ENCODE measurements around the gene PLEKHG2. TPM values are rescaled to one million over a fixed set of nuclear protein-coding genes. Genes with fewer than 3 reads are reported as not detected.

PLEKHG2 gene
- total and polyA plus RNA-seq, 12 donors = 3.6 to 44.8 (median 17.1) TPM

- Histone ChIP-seq H3K4me3 (no peak overlapping the region), H3K27ac (no peak overlapping the region), H3K4me1 (replicated peaks in 1 of 2) (no peaks in the 10 kb centered on the region), H3K27me3 (no peaks in the 10 kb centered on the region), H3K36me3 (replicated peaks in 1 of 2) (peaks cover 0 to 82% of the 10 kb centered on the region in 2 donors), H3K9me3 (replicated peaks in 1 of 3) (no peaks in the 10 kb centered on the region)
- no peak for TF ChIP-seq CTCF (IDR thresholded peaks at IDR 0.05)
- no peak for TF ChIP-seq POLR2A (IDR thresholded peaks at IDR 0.05)
- intact Hi-C loops (cut with DNase I) = loop anchor here (5.0 to 10.0 kb wide), 2 partner anchors 59 to 61 kb away; partner anchors contain the start of gene EID2B (in 2 of the 2)
- DNase-seq = no peak
- 80 to 86% (median 83%) methylated on average over 7 to 11 of the region's 11 CpGs for WGBS, 4 donors
Measured at GRCh38 chr19:39473443-39473960, 61.0 kb downstream of the PLEKHG2 start.

GRCh38 chr19:39474139-39474620 lies 61.7 kb downstream of the PLEKHG2 start:
- TF ChIP-seq CTCF (IDR thresholded peaks at IDR 0.05) (peak; percentile 57 to 82 (median 66)), POLR2A (IDR thresholded peaks at IDR 0.05) (no peak)
- intact Hi-C loops (cut with DNase I) = loop anchor here (5.0 to 10.0 kb wide), 2 partner anchors 58 to 61 kb away; partner anchors contain the start of gene EID2B (in 2 of the 2)
- Histone ChIP-seq H3K36me3 (replicated peaks in 1 of 2) (peaks cover 0 to 76% of the 10 kb centered on the region in 2 donors), H3K4me3 (no peak overlapping the region), H3K27me3 (no peaks in the 10 kb centered on the region), H3K4me1 (replicated peaks in 1 of 2) (no peaks in the 10 kb centered on the region), H3K9me3 (replicated peaks in 1 of 3) (no peaks in the 10 kb centered on the region), H3K27ac (no peak overlapping the region)
- 43 to 56% (median 49%) methylated on average over 4 to 9 of the region's 9 CpGs for WGBS, 4 donors
- DNase-seq = peak; percentile 40 to 76 (median 59)

GRCh38 chr19:39475748-39476147 lies 63.3 kb downstream of the PLEKHG2 start:
- WGBS, 4 donors = 96 to 100% (median 98%) methylated on average over 1 to 2 of the region's 2 CpGs

More at GRCh38 chr19:39475748-39476147, 63.3 kb downstream of the PLEKHG2 start:
- intact Hi-C loops (cut with DNase I) = loop anchor here in 1 of 2 donors (10.0 kb wide), 1 partner anchor 59 kb away; the partner anchor contains the start of gene EID2B
- no peak overlapping the region for H3K27ac ChIP-seq
- H3K4me1 ChIP-seq (replicated peaks in 1 of 2) = peaks cover 0 to 7% of the 10 kb centered on the region in 2 donors
- no peak for DNase-seq
- no peak overlapping the region for H3K4me3 ChIP-seq
- no peaks in the 10 kb centered on the region for H3K27me3 ChIP-seq
- TF ChIP-seq POLR2A (IDR thresholded peaks at IDR 0.05) = no peak
- no peak for TF ChIP-seq CTCF (IDR thresholded peaks at IDR 0.05)
- peaks cover 0 to 60% of the 10 kb centered on the region in 2 donors for H3K36me3 ChIP-seq (replicated peaks in 1 of 2)
- H3K9me3 ChIP-seq (replicated peaks in 1 of 3) = no peaks in the 10 kb centered on the region

Small RNA genes lying within 50 kb of the gene (microRNA-seq; reads per million reads assigned to microRNA genes)
- 0 to 0.89 (median 0.85) reads per million in 3 donors for gene MIR4530

Small RNA genes lying within 50 kb of the gene (small RNA-seq; reads per million reads assigned to genes)
- 0 to 0.36 reads per million in 2 donors for gene MIR4530
- gene RN7SL566P = 0 reads per million in 2 donors

Other genes with a start within 250 kb of the PLEKHG2 start
- gene NCCRP1, start 215.7 kb upstream of the PLEKHG2 start, total RNA-seq = under 1 TPM in 3 of 9 donors, not detected in 6; 0.11 to 0.78 (median 0.11) TPM
- under 1 TPM in 2 of 3 donors, not detected in 1; 0.10 to 0.32 TPM for gene NCCRP1, start 215.7 kb upstream of the PLEKHG2 start, polyA plus RNA-seq
- under 1 TPM in 3 of 9 donors, not detected in 6; 0.43 to 0.76 (median 0.67) TPM for gene SYCN, start 208.4 kb upstream of the PLEKHG2 start, total RNA-seq
- not detected for gene SYCN, start 208.4 kb upstream of the PLEKHG2 start, polyA plus RNA-seq
- not detected for gene IFNL3, start 167.7 kb upstream of the PLEKHG2 start, total RNA-seq
- gene IFNL3, start 167.7 kb upstream of the PLEKHG2 start, polyA plus RNA-seq = not detected
- not detected for gene IFNL4, start 163.8 kb upstream of the PLEKHG2 start, total RNA-seq
- not detected for gene IFNL4, start 163.8 kb upstream of the PLEKHG2 start, polyA plus RNA-seq
- not detected for gene IFNL2, start 144.3 kb upstream of the PLEKHG2 start, total RNA-seq
- not detected for gene IFNL2, start 144.3 kb upstream of the PLEKHG2 start, polyA plus RNA-seq
- gene IFNL1, start 116.3 kb upstream of the PLEKHG2 start, total RNA-seq = not detected
- gene IFNL1, start 116.3 kb upstream of the PLEKHG2 start, polyA plus RNA-seq = not detected
- 1 to 10 TPM in 2 of 9 donors, under 1 TPM in 7; 0.34 to 1.4 (median 0.69) TPM for gene LRFN1, start 91.8 kb upstream of the PLEKHG2 start, total RNA-seq
- gene LRFN1, start 91.8 kb upstream of the PLEKHG2 start, polyA plus RNA-seq = 1 to 10 TPM in 1 of 3 donors, under 1 TPM in 2; 0.15 to 1.8 (median 0.74) TPM
- gene GMFG, start 76.6 kb upstream of the PLEKHG2 start, total RNA-seq = 10 to 100 TPM; 13.4 to 45.8 (median 35.2) TPM
- gene GMFG, start 76.6 kb upstream of the PLEKHG2 start, polyA plus RNA-seq = 10 to 100 TPM; 22.6 to 92.5 (median 76.2) TPM
- 100 to 1,000 TPM in 3 of 9 donors, 10 to 100 TPM in 6; 37.9 to 111 (median 98.5) TPM for gene SAMD4B, start 70.2 kb upstream of the PLEKHG2 start, total RNA-seq
- 100 to 1,000 TPM in 2 of 3 donors, 10 to 100 TPM in 1; 50.0 to 280 (median 211) TPM for gene SAMD4B, start 70.2 kb upstream of the PLEKHG2 start, polyA plus RNA-seq
- gene PAF1, start 21.6 kb upstream of the PLEKHG2 start, total RNA-seq = 10 to 100 TPM; 46.8 to 60.2 (median 54.2) TPM
- 10 to 100 TPM; 50.9 to 86.9 (median 51.6) TPM for gene PAF1, start 21.6 kb upstream of the PLEKHG2 start, polyA plus RNA-seq
- gene MED29, start 21.3 kb upstream of the PLEKHG2 start, total RNA-seq = 100 to 1,000 TPM in 1 of 9 donors, 10 to 100 TPM in 8; 36.1 to 221 (median 64.0) TPM
- 10 to 100 TPM; 43.6 to 49.6 (median 49.2) TPM for gene MED29, start 21.3 kb upstream of the PLEKHG2 start, polyA plus RNA-seq
- gene ZFP36, start 5.8 kb upstream of the PLEKHG2 start, total RNA-seq = 100 to 1,000 TPM in 3 of 9 donors, 10 to 100 TPM in 5, 1 to 10 TPM in 1; 5.7 to 187 (median 81.8) TPM
- 100 to 1,000 TPM in 2 of 3 donors, 10 to 100 TPM in 1; 64.8 to 193 (median 113) TPM for gene ZFP36, start 5.8 kb upstream of the PLEKHG2 start, polyA plus RNA-seq
- 1,000 to 10,000 TPM in 6 of 9 donors, 100 to 1,000 TPM in 3; 229 to 1,939 (median 1,252) TPM for gene RPS16, start 23.3 kb downstream of the PLEKHG2 start, total RNA-seq
- gene RPS16, start 23.3 kb downstream of the PLEKHG2 start, polyA plus RNA-seq = 1,000 to 10,000 TPM; 1,071 to 2,033 (median 1,152) TPM
- gene SUPT5H, start 32.9 kb downstream of the PLEKHG2 start, total RNA-seq = 100 to 1,000 TPM in 3 of 9 donors, 10 to 100 TPM in 6; 42.0 to 145 (median 85.3) TPM
- 100 to 1,000 TPM; 107 to 612 (median 233) TPM for gene SUPT5H, start 32.9 kb downstream of the PLEKHG2 start, polyA plus RNA-seq
- 10 to 100 TPM; 52.8 to 93.4 (median 65.0) TPM for gene TIMM50, start 68.2 kb downstream of the PLEKHG2 start, total RNA-seq
- gene TIMM50, start 68.2 kb downstream of the PLEKHG2 start, polyA plus RNA-seq = 100 to 1,000 TPM in 2 of 3 donors, 10 to 100 TPM in 1; 77.7 to 147 (median 118) TPM
- gene DLL3, start 86.3 kb downstream of the PLEKHG2 start, total RNA-seq = under 1 TPM in 1 of 9 donors, not detected in 8; 0.17 TPM
- under 1 TPM in 1 of 3 donors, not detected in 2; 0.10 TPM for gene DLL3, start 86.3 kb downstream of the PLEKHG2 start, polyA plus RNA-seq
- gene SELENOV, start 102.5 kb downstream of the PLEKHG2 start, total RNA-seq = not detected
- gene SELENOV, start 102.5 kb downstream of the PLEKHG2 start, polyA plus RNA-seq = not detected
- gene EID2B, start 120.2 kb downstream of the PLEKHG2 start, total RNA-seq = 1 to 10 TPM; 1.6 to 6.7 (median 3.8) TPM
- 1 to 10 TPM; 2.7 to 4.3 (median 3.8) TPM for gene EID2B, start 120.2 kb downstream of the PLEKHG2 start, polyA plus RNA-seq
- gene EID2, start 127.5 kb downstream of the PLEKHG2 start, total RNA-seq = 10 to 100 TPM; 13.9 to 32.9 (median 25.3) TPM
- 10 to 100 TPM; 19.2 to 31.7 (median 27.8) TPM for gene EID2, start 127.5 kb downstream of the PLEKHG2 start, polyA plus RNA-seq
- gene LGALS13, start 189.9 kb downstream of the PLEKHG2 start, total RNA-seq = not detected
- not detected for gene LGALS13, start 189.9 kb downstream of the PLEKHG2 start, polyA plus RNA-seq
- 1 to 10 TPM in 1 of 9 donors, not detected in 8; 1.4 TPM for gene LGALS16, start 243.2 kb downstream of the PLEKHG2 start, total RNA-seq
- gene LGALS16, start 243.2 kb downstream of the PLEKHG2 start, polyA plus RNA-seq = not detected